ENCODE results near the gene SLC22A5.

SLC22A5 gene

GRCh38 chr5:132369474-132370180 lies at the start of gene SLC22A5:
TSS of gene SLC22A5 (plus strand) at chr5:132369710. CDS start at chr5:132369973, 263 bp downstream.
- DNase-seq (ENCODE audit: low read depth): no peak
- peak within 1 kb of the TSS; percentile 57 for H3K4me3 ChIP-seq (ENCODE audit: low read depth, low read length)
- in situ Hi-C loops (cut with HindIII; ENCODE audit: low sequenced_read_pairs): no loop called here
- TF ChIP-seq, protein P1, sequence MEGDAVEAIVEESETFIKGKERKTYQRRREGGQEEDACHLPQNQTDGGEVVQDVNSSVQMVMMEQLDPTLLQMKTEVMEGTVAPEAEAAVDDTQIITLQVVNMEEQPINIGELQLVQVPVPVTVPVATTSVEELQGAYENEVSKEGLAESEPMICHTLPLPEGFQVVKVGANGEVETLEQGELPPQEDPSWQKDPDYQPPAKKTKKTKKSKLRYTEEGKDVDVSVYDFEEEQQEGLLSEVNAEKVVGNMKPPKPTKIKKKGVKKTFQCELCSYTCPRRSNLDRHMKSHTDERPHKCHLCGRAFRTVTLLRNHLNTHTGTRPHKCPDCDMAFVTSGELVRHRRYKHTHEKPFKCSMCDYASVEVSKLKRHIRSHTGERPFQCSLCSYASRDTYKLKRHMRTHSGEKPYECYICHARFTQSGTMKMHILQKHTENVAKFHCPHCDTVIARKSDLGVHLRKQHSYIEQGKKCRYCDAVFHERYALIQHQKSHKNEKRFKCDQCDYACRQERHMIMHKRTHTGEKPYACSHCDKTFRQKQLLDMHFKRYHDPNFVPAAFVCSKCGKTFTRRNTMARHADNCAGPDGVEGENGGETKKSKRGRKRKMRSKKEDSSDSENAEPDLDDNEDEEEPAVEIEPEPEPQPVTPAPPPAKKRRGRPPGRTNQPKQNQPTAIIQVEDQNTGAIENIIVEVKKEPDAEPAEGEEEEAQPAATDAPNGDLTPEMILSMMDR (IDR thresholded peaks at IDR 0.05; ENCODE audit: low read depth, low read length, missing control alignments): no peak

GRCh38 chr5:132319975-132320374 lies 49.5 kb upstream of the SLC22A5 start:
- in situ Hi-C loops (cut with HindIII; ENCODE audit: low sequenced_read_pairs): no loop called here
- no peak for DNase-seq (ENCODE audit: low read depth)
- H3K4me3 ChIP-seq (ENCODE audit: low read depth, low read length): no peak overlapping the region
- TF ChIP-seq, protein P1 (IDR thresholded peaks at IDR 0.05; ENCODE audit: low read depth, low read length, missing control alignments): no peak

DNA sequence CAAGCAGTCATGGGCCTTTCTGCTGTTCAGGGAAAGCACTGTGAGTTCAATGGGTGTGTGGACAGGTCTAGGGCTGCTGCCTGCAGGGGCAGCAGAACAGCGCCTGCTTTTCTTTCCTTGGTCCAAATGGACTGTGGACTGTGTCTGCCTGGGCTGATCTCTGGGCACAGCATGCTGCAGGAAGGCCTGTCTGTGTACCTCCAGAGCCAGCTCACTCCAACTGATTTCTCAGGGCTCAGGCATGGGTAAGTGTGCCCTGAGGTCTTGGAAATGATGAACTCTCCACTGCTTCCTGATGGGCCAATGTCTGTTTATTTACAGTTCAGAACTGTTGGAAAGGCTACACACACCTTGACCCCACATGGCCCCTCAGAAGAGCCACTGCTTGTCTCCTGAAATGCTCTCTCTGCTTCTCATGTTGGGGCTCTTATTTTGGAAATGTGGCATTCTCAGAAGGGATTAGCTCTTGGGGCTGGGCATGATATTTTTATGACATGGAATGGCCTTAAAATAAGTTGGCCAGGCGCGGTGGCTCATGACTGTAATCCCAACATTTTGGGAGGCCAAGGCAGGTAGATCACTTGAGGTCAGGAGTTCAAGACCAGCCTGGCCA lies 48.3 kb upstream of the SLC22A5 start:
- H3K4me3 ChIP-seq (ENCODE audit: low read depth, low read length): no peak overlapping the region
- DNase-seq (ENCODE audit: low read depth): no peak
- in situ Hi-C loops (cut with HindIII; ENCODE audit: low sequenced_read_pairs): no loop called here
- TF ChIP-seq, protein P1 (IDR thresholded peaks at IDR 0.05; ENCODE audit: low read depth, low read length, missing control alignments): no peak

GRCh38 chr5:132322266-132322665 lies 47.2 kb upstream of the SLC22A5 start:
- in situ Hi-C loops (cut with HindIII; ENCODE audit: low sequenced_read_pairs): no loop called here
- TF ChIP-seq, protein P1 (IDR thresholded peaks at IDR 0.05; ENCODE audit: low read depth, low read length, missing control alignments): no peak
- H3K4me3 ChIP-seq (ENCODE audit: low read depth, low read length): no peak overlapping the region
- no peak for DNase-seq (ENCODE audit: low read depth)

DNA sequence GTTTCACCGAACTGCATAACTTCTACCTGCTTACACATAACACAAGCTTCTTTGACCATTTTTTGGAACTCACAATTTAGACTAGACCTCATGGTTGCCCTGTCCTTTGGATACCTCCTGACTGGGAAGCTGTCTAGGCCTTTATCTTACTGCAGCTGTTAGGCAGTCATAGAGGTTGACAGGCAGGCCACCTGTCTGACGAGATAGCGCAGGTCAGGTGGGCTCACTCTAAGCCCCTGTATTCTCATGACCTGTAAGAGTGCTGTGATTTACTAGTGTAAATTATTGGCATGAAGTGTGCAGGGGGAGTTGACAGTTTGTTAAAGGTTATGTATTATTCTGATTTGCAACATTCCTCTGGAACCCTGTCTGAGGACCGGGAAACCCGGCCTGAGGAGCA lies 46.3 kb upstream of the SLC22A5 start:
- TF ChIP-seq, protein P1 (IDR thresholded peaks at IDR 0.05; ENCODE audit: low read depth, low read length, missing control alignments): no peak
- no peak overlapping the region for H3K4me3 ChIP-seq (ENCODE audit: low read depth, low read length)
- in situ Hi-C loops (cut with HindIII; ENCODE audit: low sequenced_read_pairs): no loop called here
- no peak for DNase-seq (ENCODE audit: low read depth)

GRCh38 chr5:132325691-132326090 lies 43.8 kb upstream of the SLC22A5 start:
- DNase-seq (ENCODE audit: low read depth): no peak
- TF ChIP-seq, protein P1 (IDR thresholded peaks at IDR 0.05; ENCODE audit: low read depth, low read length, missing control alignments): no peak
- in situ Hi-C loops (cut with HindIII; ENCODE audit: low sequenced_read_pairs): no loop called here
- no peak overlapping the region for H3K4me3 ChIP-seq (ENCODE audit: low read depth, low read length)

All from astrocyte of the cerebellum (primary cell).